OCI-LY7 (cell line): ENCODE data around the gene GNS. TPM values are rescaled to one million over a fixed set of nuclear protein-coding genes. Genes with fewer than 3 reads are reported as not detected.

Experiments used
- BruUV-seq: library from RNA; stranded (reverse); fragments of 400-500 nt; replicated peaks from 2 replicates; lab custom pipeline; 2021; lab: Mats Ljungman, UMichigan
- CTCF ChIA-PET: fragments of 300-600 bp; sonication (Branson Sonifier 250); formaldehyde crosslinking; loops from one replicate; lab custom pipeline; 2022; ENCODE audit warnings: antibody characterized with exemption; ENCODE audit not compliant: unreplicated experiment; lab: Charles Lee
- POLR2A ChIA-PET: fragments of 300-600 bp; sonication (Branson Sonifier 250); formaldehyde crosslinking; loops from one replicate; lab custom pipeline; 2022; ENCODE audit warnings: antibody characterized with exemption; lab: Charles Lee
- DNase-seq: peaks from one replicate; pipeline ENCODE4 v3.0.0-alpha.2; 2015; ENCODE audit warnings: low spot score
- H2AFZ ChIP-seq: fragments of 200-600 bp; sonication (generic), shearing (Covaris generic); 2 replicates; pipeline ENCODE4 v1.6.1; 2014; ENCODE audit warnings: mild to moderate bottlenecking, antibody characterized with exemption, low read length, moderate library complexity
- H3K27ac ChIP-seq: fragments of 200-600 bp; sonication (generic); 2 replicates; pipeline ENCODE4 v1.5.1; 2014; ENCODE audit warnings: mixed run types, low read depth, mild to moderate bottlenecking, moderate library complexity, low read length, inconsistent platforms; ENCODE audit not compliant: poor library complexity, severe bottlenecking
- H3K36me3 ChIP-seq: fragments of 200-600 bp; sonication (generic); 2 replicates; pipeline ENCODE4 v1.6.1; 2014; ENCODE audit warnings: mild to moderate bottlenecking, antibody characterized with exemption, low read length, moderate library complexity, mixed read lengths; ENCODE audit not compliant: insufficient read depth
- H3K4me1 ChIP-seq: fragments of 200-600 bp; sonication (generic); 2 replicates; pipeline ENCODE4 v1.5.1; 2014; ENCODE audit warnings: mild to moderate bottlenecking, low read length; ENCODE audit not compliant: insufficient read depth, poor library complexity, severe bottlenecking
- H3K4me2 ChIP-seq: fragments of 200-600 bp; sonication (generic); 2 replicates; pipeline ENCODE4 v1.6.1; 2014; ENCODE audit warnings: mild to moderate bottlenecking, low read length
- H3K4me3 ChIP-seq: fragments of 200-600 bp; sonication (generic); 2 replicates; pipeline ENCODE4 v1.5.1; 2014; ENCODE audit warnings: mild to moderate bottlenecking, low read depth, low read length; ENCODE audit not compliant: poor library complexity, severe bottlenecking
- H3K79me2 ChIP-seq: fragments of 200-600 bp; sonication (generic); 2 replicates; pipeline ENCODE4 v1.6.1; 2016; ENCODE audit warnings: low read depth, mild to moderate bottlenecking, low read length, moderate library complexity, mixed read lengths; ENCODE audit not compliant: insufficient read depth
- H3K9me2 ChIP-seq: fragments of 200-600 bp; sonication (generic); 2 replicates; pipeline ENCODE4 v1.6.1; 2016; ENCODE audit warnings: mild to moderate bottlenecking, low read length, mixed read lengths; ENCODE audit not compliant: insufficient read depth
- H3K9me3 ChIP-seq: fragments of 200-600 bp; sonication (generic); 2 replicates; pipeline ENCODE4 v1.6.1; 2014; ENCODE audit warnings: mild to moderate bottlenecking, mixed run types, low read length, mixed read lengths
- H4K20me1 ChIP-seq: fragments of 200-600 bp; sonication (generic); 2 replicates; pipeline ENCODE4 v1.6.1; 2014; ENCODE audit warnings: mild to moderate bottlenecking, antibody characterized with exemption, low read length, moderate library complexity, mixed read lengths; ENCODE audit not compliant: insufficient read depth
- EZH2phosphoT487 ChIP-seq: fragments of 200-600 bp; sonication (generic); IDR thresholded peaks from 2 replicates; pipeline ENCODE4 v1.6.1; 2018; ENCODE audit warnings: low read depth, borderline replicate concordance, mild to moderate bottlenecking, mixed run types, antibody characterized with exemption, low read length, moderate library complexity, mixed read lengths
- intact Hi-C: fragments of 100-400 bp; cut with micrococcal nuclease; formaldehyde crosslinking; loops from one replicate; pipeline ENCODE4 v1.10.0; 2022; ENCODE audit not compliant: unreplicated experiment
- total RNA-seq, 2 experiments: library from RNA; depleted of rRNA in 1 of 2; stranded (reverse); fragments of >200 nt in 1 of 2; shearing (Covaris generic) in 1 of 2; gene quantifications; 2 replicates each; pipeline ENCODE4 v1.2.3, GENCODE V29; 2014 to 2022
- TF ChIP-seq, protein P1 (sequence below): fragments of 200-600 bp; sonication (generic); conservative IDR thresholded peaks from 2 replicates; pipeline ENCODE4 v1.5.1; 2014; ENCODE audit warnings: mild to moderate bottlenecking, antibody characterized with exemption, low read length, moderate library complexity, mixed read lengths

The GNS gene
- total RNA-seq, 2 experiments from 2014 or later: 8.0 to 16.0 TPM

DNA sequence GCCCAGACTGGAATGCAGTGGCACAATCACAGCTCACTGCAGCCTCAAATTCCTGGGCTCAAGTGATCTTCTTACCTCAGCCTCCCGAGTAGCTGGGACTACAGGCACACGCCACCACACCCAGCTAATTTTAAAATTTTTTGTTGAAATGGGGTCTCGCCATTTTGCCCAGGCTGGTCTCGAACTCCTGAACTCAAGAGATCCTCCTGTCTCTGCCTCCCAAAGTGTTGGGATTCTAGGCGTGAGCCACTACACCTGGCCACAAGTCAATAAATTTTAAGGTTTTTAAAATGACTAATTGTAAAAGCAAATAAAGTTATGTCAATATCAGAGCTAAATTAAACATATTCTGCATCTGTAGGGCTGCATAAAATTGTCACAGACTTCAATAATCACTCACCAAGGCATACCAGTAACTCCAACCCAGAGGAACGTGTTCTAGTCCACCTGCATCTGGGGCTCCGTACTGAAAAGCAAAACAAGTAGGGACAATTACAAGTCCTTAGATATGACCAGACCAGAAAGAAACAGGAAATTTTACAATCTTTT is 13.9 kb downstream of the GNS start:
- no peak overlapping the region for H3K4me2 ChIP-seq
- H3K79me2 ChIP-seq: no peaks in the 10 kb centered on the region
- POLR2A ChIA-PET: interaction anchor here (0.6 to 0.9 kb wide), 2 partner anchors 8 to 189 kb away, joined by 3 to 4 read pairs; no protein-coding TSS in a partner anchor
- TF ChIP-seq, protein P1, sequence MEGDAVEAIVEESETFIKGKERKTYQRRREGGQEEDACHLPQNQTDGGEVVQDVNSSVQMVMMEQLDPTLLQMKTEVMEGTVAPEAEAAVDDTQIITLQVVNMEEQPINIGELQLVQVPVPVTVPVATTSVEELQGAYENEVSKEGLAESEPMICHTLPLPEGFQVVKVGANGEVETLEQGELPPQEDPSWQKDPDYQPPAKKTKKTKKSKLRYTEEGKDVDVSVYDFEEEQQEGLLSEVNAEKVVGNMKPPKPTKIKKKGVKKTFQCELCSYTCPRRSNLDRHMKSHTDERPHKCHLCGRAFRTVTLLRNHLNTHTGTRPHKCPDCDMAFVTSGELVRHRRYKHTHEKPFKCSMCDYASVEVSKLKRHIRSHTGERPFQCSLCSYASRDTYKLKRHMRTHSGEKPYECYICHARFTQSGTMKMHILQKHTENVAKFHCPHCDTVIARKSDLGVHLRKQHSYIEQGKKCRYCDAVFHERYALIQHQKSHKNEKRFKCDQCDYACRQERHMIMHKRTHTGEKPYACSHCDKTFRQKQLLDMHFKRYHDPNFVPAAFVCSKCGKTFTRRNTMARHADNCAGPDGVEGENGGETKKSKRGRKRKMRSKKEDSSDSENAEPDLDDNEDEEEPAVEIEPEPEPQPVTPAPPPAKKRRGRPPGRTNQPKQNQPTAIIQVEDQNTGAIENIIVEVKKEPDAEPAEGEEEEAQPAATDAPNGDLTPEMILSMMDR: no peak
- no peak for TF ChIP-seq EZH2phosphoT487
- CTCF ChIA-PET: no interaction called here
- no peak overlapping the region for H3K4me3 ChIP-seq
- intact Hi-C loops: no loop called here
- H3K27ac ChIP-seq: no peak overlapping the region
- no peak overlapping the region for H2AFZ ChIP-seq
- DNase-seq: no peak
- peaks cover 56% of the 10 kb centered on the region for H3K36me3 ChIP-seq
- H3K9me2 ChIP-seq: no peaks in the 10 kb centered on the region
- no TSS peak for BruUV-seq
- no peaks in the 10 kb centered on the region for H3K4me1 ChIP-seq
- H4K20me1 ChIP-seq: no peaks in the 10 kb centered on the region
- no peaks in the 10 kb centered on the region for H3K9me3 ChIP-seq

DNA sequence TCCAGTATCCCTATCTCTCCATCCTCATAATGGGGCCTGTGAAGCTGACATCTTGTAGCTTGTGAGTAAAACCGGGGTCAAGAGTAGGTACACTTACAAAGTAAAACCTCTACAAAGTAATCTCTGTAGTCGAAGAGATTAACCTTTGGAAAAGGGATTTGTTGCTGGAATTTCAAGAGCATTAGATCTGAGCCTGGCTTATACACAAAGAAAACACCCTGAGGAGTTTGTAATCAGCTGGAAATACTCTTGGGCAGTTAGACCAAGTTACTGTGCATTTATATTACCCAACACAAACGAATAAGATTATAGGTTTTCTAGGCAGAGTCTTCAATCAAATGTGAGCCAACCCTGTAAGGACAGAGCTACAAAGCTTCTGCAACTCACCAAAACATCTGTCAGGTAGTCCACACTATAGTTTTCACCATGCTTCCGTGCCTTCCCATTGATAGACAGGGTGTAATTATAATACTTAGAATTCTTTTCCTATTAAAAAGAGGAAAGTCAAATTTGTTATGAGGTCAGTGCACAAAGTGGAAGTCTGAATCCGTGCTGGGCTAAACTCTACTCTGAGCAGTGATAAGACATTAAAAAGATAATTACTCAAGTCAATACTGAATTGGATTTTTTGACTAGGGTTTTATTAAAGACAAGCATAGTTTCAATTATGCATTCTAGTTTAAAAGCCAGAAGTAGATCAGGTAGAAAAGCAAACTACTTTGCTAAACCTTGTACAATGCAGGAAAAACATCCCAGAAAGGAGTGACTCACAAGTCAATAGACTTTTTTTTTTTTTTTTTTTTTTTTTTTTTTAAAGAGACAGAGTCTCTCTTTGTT is 14.6 kb downstream of the GNS start:
- Histone ChIP-seq H4K20me1 (no peaks in the 10 kb centered on the region), H3K4me3 (no peak overlapping the region), H3K27ac (no peak overlapping the region), H2AFZ (no peak overlapping the region), H3K9me3 (no peaks in the 10 kb centered on the region), H3K79me2 (no peaks in the 10 kb centered on the region), H3K4me1 (no peaks in the 10 kb centered on the region), H3K9me2 (no peaks in the 10 kb centered on the region), H3K4me2 (no peak overlapping the region), H3K36me3 (peaks cover 56% of the 10 kb centered on the region)
- POLR2A ChIA-PET: interaction anchor here (0.6 to 0.9 kb wide), 2 partner anchors 9 to 189 kb away, joined by 3 to 4 read pairs; no protein-coding TSS in a partner anchor
- intact Hi-C loops: no loop called here
- CTCF ChIA-PET: no interaction called here
- BruUV-seq: no TSS peak
- DNase-seq: no peak
- TF ChIP-seq EZH2phosphoT487: no peak
- TF ChIP-seq, protein P1: no peak

- Histone ChIP-seq H3K79me2 (no peaks in the 10 kb centered on the region), H2AFZ (no peak overlapping the region), H4K20me1 (no peaks in the 10 kb centered on the region), H3K4me2 (no peak overlapping the region), H3K4me3 (no peak overlapping the region), H3K36me3 (peaks cover 66% of the 10 kb centered on the region), H3K9me2 (no peaks in the 10 kb centered on the region), H3K9me3 (no peaks in the 10 kb centered on the region), H3K27ac (no peak overlapping the region), H3K4me1 (peaks cover 1% of the 10 kb centered on the region)
- intact Hi-C loops: no loop called here
- TF ChIP-seq, protein P1: no peak
- TF ChIP-seq EZH2phosphoT487: no peak
- ChIA-PET CTCF (no interaction called here), POLR2A (no interaction called here)
- no TSS peak for BruUV-seq
- no peak for DNase-seq
Measured at GRCh38 chr12:64743206-64743605, 16.0 kb downstream of the GNS start.
